Measurements from ENCODE around the gene KDM1B.

The KDM1B gene

GRCh38 chr6:18265787-18266522 lies 110.7 kb downstream of the KDM1B start:
- DNase-seq: no peak

GRCh38 chr6:18266523-18266912 lies 111.3 kb downstream of the KDM1B start:
- no peak for DNase-seq

- no peak for DNase-seq
These were observed 112.8 kb downstream of the KDM1B start for GRCh38 chr6:18268066-18268465.

GRCh38 chr6:18269253-18269652 lies 114.0 kb downstream of the KDM1B start:
- DNase-seq: no peak

- no peak for DNase-seq
These were observed 114.5 kb downstream of the KDM1B start for GRCh38 chr6:18269717-18270116.

GRCh38 chr6:18270216-18270615 lies 115.0 kb downstream of the KDM1B start:
- DNase-seq: no peak
